ENCODE measurements around the gene SMARCB1. TPM values are rescaled to one million over a fixed set of nuclear protein-coding genes. Genes with fewer than 3 reads are reported as not detected.

SMARCB1 gene
- total and polyA plus RNA-seq, 2 of the 4 experiments (the other 2 are of a cell fraction): 110 to 159 TPM

GRCh38 chr22:23847310-23847920 lies 60.6 kb downstream of the SMARCB1 start:
- in situ Hi-C loops (cut with MboI; ENCODE audit: low sequenced_read_pairs): loop anchor here (10.0 kb wide), 1 partner anchor 323 kb away; no protein-coding TSS in a partner anchor

More at GRCh38 chr22:23847310-23847920, 60.6 kb downstream of the SMARCB1 start:
- H4K5ac ChIP-seq (ENCODE audit: low read depth, low read length): no peak overlapping the region
- peaks cover 19% of the 10 kb centered on the region for H3K4me1 ChIP-seq (ENCODE audit: control insufficient read depth, insufficient read depth, low read length)
- DNase-seq (no peak), ATAC-seq (ENCODE audit: low read depth) (no peak)
- no peak overlapping the region for H3K9ac ChIP-seq (ENCODE audit: low read depth, low read length)
- dilution Hi-C loops (cut with HindIII; ENCODE audit: low sequenced_read_pairs, unreplicated experiment): no loop called here
- no peak overlapping the region for H3K23ac ChIP-seq (ENCODE audit: low read depth, low read length)
- H2BK5ac ChIP-seq (ENCODE audit: low read depth, low read length, poor library complexity, severe bottlenecking): no peak overlapping the region
- H4K20me1 ChIP-seq (ENCODE audit: insufficient read depth, low read length): no peaks in the 10 kb centered on the region
- no peak overlapping the region for H2BK120ac ChIP-seq (ENCODE audit: low read depth, low read length)
- peak overlapping the region; percentile 15; the same call in 1 of the 2 replicates for H2AK5ac ChIP-seq (ENCODE audit: low read depth, low read length)
- no peaks in the 10 kb centered on the region; the same call in 1 of the 2 replicates for H3K27me3 ChIP-seq (ENCODE audit: control insufficient read depth, insufficient read depth, low read length)
- TF ChIP-seq RFX5 (IDR thresholded peaks at IDR 0.05; ENCODE audit: low read depth, low read length) (no peak), POLR2A (IDR thresholded peaks at IDR 0.05; ENCODE audit: low read depth, low read length) (no peak), RCOR1 (IDR thresholded peaks at IDR 0.05; ENCODE audit: insufficient replicate concordance, low read length) (no peak), CEBPB (IDR thresholded peaks at IDR 0.05; ENCODE audit: low read depth, low read length) (no peak), MAFK (IDR thresholded peaks at IDR 0.05; ENCODE audit: low read depth, low read length) (no peak)
- H3K14ac ChIP-seq (replicated peaks; ENCODE audit: low read depth, low read length): no peak overlapping the region
- H2AFZ ChIP-seq (replicated peaks; ENCODE audit: low read length, poor library complexity): no peak overlapping the region
- H3K27ac ChIP-seq (ENCODE audit: insufficient read depth, low read length): no peak overlapping the region
- ChIA-PET CTCF (no interaction called here), POLR2A (ENCODE audit: unreplicated experiment) (no interaction called here)
- no peak overlapping the region for H3K4me2 ChIP-seq (ENCODE audit: low read depth, low read length)
- 86% methylated on average over 7 of the region's 18 CpGs; no CpG with 5 or more reads in 1 of the 2 experiments for WGBS, 2 experiments (ENCODE audit: extremely low coverage in 2 of 2, insufficient read length in 1 of 2)
- H3K56ac ChIP-seq (ENCODE audit: extremely low read depth, insufficient read depth, low read length): no peak overlapping the region
- H3K9me1 ChIP-seq (ENCODE audit: insufficient read depth, low read length): no peaks in the 10 kb centered on the region
- no TSS peak for BruUV-seq (replicated peaks)
- no peak overlapping the region for H4K8ac ChIP-seq (ENCODE audit: low read depth in 2 of 2, low read length in 2 of 2)
- no peaks in the 10 kb centered on the region for H3K79me1 ChIP-seq (ENCODE audit: low read depth in 1 of 2, low read length in 2 of 2)
- H2AK9ac ChIP-seq (replicated peaks; ENCODE audit: low read depth, low read length, poor library complexity): peak overlapping the region; percentile 2
- no peaks in the 10 kb centered on the region for H3K9me3 ChIP-seq (ENCODE audit: control insufficient read depth, insufficient read depth, low read length)
- H3K4me3 ChIP-seq (ENCODE audit: insufficient read depth, low read depth, low read length): no peak overlapping the region
- H3K18ac ChIP-seq (ENCODE audit: low read depth, low read length): no peak overlapping the region
- no peak overlapping the region for H4K91ac ChIP-seq (ENCODE audit: insufficient read depth, low read depth, low read length)
- intact Hi-C loops (cut with micrococcal nuclease): loop anchor here (5.0 kb wide), 3 partner anchors 75 to 305 kb away; partner anchors contain the start of gene MMP11
- no peak overlapping the region for H3K4ac ChIP-seq (ENCODE audit: low read depth, low read length)
- H2BK20ac ChIP-seq (ENCODE audit: low read depth, low read length): no peak overlapping the region
- H3K36me3 ChIP-seq (ENCODE audit: control insufficient read depth, insufficient read depth, low read length): no peaks in the 10 kb centered on the region
- H2BK15ac ChIP-seq (ENCODE audit: low read depth, low read length): no peak overlapping the region
